Natural killer cell (primary cell): Measurements from ENCODE around the gene F5. TPM values are rescaled to one million over a fixed set of nuclear protein-coding genes. Genes with fewer than 3 reads are reported as not detected.

Experiments
- ATAC-seq, 3 donors: fragments of 150-1000 bp in 2 of 3; fragments of 200-7000 bp in 1 of 3; cut with Tn5 transposase; 1 replicate in 1 of 3; 2 replicates in 2 of 3; pipeline ENCODE4 v1.10.0; 2021; ENCODE audit warnings: mild to moderate bottlenecking in 2 of 3, moderate library complexity in 2 of 3
- DNase-seq, 2 donors: peaks; one replicate each; pipeline versions ENCODE4 v3.0.0 to v3.0.0-alpha.2; 2013 to 2021; ENCODE audit warnings: mixed read lengths in 1 of 2
- H3K27ac ChIP-seq: one replicate; pipeline ENCODE4 v1.5.1; 2013; ENCODE audit warnings: mild to moderate bottlenecking, low read length
- H3K27me3 ChIP-seq: one replicate; pipeline ENCODE4 v1.6.1; 2013; ENCODE audit warnings: low read length; ENCODE audit not compliant: control insufficient read depth, insufficient read depth
- H3K36me3 ChIP-seq: one replicate; pipeline ENCODE4 v1.6.1; 2013; ENCODE audit warnings: low read length; ENCODE audit not compliant: control insufficient read depth, insufficient read depth
- H3K4me1 ChIP-seq: one replicate; pipeline ENCODE4 v1.6.1; 2013; ENCODE audit warnings: low read length; ENCODE audit not compliant: control insufficient read depth, insufficient read depth
- H3K4me3 ChIP-seq: one replicate; pipeline ENCODE4 v1.5.1; 2013; ENCODE audit warnings: low read length
- H3K9me3 ChIP-seq: one replicate; pipeline ENCODE4 v1.6.1; 2013; ENCODE audit warnings: low read length; ENCODE audit not compliant: control insufficient read depth, insufficient read depth
- H3K27ac Mint-ChIP-seq, 2 donors: one replicate each; pipeline ENCODE4 v1.8.0; 2022; ENCODE audit warnings: mild to moderate bottlenecking in 2 of 2, mixed read lengths in 2 of 2, moderate library complexity in 1 of 2
- H3K27me3 Mint-ChIP-seq, 2 donors: one replicate each; pipeline ENCODE4 v1.8.0; 2022; ENCODE audit warnings: low read depth in 2 of 2, mixed read lengths in 2 of 2
- H3K36me3 Mint-ChIP-seq: one replicate; pipeline ENCODE4 v1.8.0; 2022; ENCODE audit warnings: mixed read lengths
- H3K4me1 Mint-ChIP-seq, 2 donors: one replicate each; pipeline ENCODE4 v1.8.0; 2022; ENCODE audit warnings: mixed read lengths in 2 of 2
- H3K4me3 Mint-ChIP-seq: one replicate; pipeline ENCODE4 v1.8.0; 2022; ENCODE audit warnings: mild to moderate bottlenecking, moderate library complexity, mixed read lengths
- H3K9me3 Mint-ChIP-seq, 2 donors: one replicate each; pipeline ENCODE4 v1.8.0; 2022; ENCODE audit warnings: mixed read lengths in 2 of 2
- WGBS: methylation state at CpG from one replicate; pipeline ENCODE4 v1.1.7; 2013; ENCODE audit warnings: missing lambda C conversion rate; ENCODE audit not compliant: insufficient coverage; 5-methylcytosine and 5-hydroxymethylcytosine counted together
- intact Hi-C: fragments of 100-400 bp; cut with micrococcal nuclease; formaldehyde crosslinking; loops from one replicate; pipeline ENCODE4 v1.14.2; 2022
- total RNA-seq, 4 donors: library from RNA; stranded (reverse); fragments of 120-200 nt in 1 of 4; gene quantifications; one replicate each; pipeline versions ENCODE4 v1.2.3 to v1.2.4, GENCODE V29; 2013 to 2022
- TF ChIP-seq, protein P1 (sequence below): fragments of 200-600 bp; IDR thresholded peaks from one replicate; pipeline ENCODE4 v1.8.0; 2022; ENCODE audit warnings: antibody characterized with exemption

The F5 gene
- total RNA-seq, 3 donors from 2014 or later (not counting 1 experiment from before 2014, with no cell fraction given) = 0.02 to 1.7 (median 0.45) TPM

DNA sequence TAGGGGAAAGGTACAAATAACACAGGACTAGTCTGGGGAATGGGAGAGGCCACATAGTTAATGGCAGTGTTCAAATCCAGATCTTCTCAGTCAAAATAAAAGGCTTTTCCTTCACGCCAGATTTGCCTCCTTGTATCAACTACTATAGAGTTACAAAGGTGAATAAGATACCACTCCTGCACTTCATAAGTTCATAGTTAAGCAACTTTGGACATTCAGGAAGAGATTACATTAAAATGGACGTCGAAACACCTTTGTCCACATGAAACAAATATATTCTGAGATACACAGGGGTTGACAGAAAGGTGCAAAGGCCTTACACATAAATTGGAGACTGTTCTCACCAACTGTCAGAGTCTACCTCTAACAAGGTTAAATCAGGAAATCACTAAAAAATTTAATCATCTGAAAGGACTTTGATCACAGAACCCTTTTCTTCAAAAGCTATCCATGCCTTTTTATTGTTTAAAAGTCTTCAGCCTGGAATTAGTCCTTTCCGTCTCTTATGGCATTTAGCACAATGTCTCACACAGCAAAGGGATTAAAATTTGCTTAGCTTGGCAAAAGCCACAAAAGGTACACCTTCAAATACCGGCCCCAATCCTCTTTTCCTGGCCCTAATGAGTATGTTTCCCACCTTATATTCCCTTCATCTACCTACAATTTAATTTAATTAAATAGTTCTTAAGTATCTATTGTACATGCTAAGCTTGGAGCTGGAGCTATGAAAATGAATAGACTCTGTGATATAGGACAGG lies 8.1 kb downstream of the F5 start:
- no peak overlapping the region for H3K27ac Mint-ChIP-seq
- WGBS = 94% methylated on average over 4 of the region's 5 CpGs
- TF ChIP-seq, protein P1, sequence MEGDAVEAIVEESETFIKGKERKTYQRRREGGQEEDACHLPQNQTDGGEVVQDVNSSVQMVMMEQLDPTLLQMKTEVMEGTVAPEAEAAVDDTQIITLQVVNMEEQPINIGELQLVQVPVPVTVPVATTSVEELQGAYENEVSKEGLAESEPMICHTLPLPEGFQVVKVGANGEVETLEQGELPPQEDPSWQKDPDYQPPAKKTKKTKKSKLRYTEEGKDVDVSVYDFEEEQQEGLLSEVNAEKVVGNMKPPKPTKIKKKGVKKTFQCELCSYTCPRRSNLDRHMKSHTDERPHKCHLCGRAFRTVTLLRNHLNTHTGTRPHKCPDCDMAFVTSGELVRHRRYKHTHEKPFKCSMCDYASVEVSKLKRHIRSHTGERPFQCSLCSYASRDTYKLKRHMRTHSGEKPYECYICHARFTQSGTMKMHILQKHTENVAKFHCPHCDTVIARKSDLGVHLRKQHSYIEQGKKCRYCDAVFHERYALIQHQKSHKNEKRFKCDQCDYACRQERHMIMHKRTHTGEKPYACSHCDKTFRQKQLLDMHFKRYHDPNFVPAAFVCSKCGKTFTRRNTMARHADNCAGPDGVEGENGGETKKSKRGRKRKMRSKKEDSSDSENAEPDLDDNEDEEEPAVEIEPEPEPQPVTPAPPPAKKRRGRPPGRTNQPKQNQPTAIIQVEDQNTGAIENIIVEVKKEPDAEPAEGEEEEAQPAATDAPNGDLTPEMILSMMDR = no peak
- intact Hi-C loops = no loop called here
- ATAC-seq (no peak), DNase-seq (no peak)
- no peaks in the 10 kb centered on the region for H3K4me1 ChIP-seq
- no peak overlapping the region for H3K4me3 ChIP-seq
- H3K27me3 ChIP-seq = peaks cover 3% of the 10 kb centered on the region
- H3K36me3 Mint-ChIP-seq = no peaks in the 10 kb centered on the region
- H3K9me3 ChIP-seq = no peaks in the 10 kb centered on the region
- H3K9me3 Mint-ChIP-seq = no peaks in the 10 kb centered on the region
- H3K4me3 Mint-ChIP-seq = no peak overlapping the region
- no peaks in the 10 kb centered on the region for H3K36me3 ChIP-seq
- H3K27ac ChIP-seq = no peak overlapping the region
- peaks cover 15 to 19% of the 10 kb centered on the region in 2 donors for H3K27me3 Mint-ChIP-seq
- H3K4me1 Mint-ChIP-seq = no peaks in the 10 kb centered on the region

GRCh38 chr1:169576935-169577331 lies 9.3 kb downstream of the F5 start:
- TF ChIP-seq, protein P1 = no peak
- Mint-ChIP-seq H3K27me3 (peaks cover 14 to 19% of the 10 kb centered on the region in 2 donors), H3K9me3 (no peaks in the 10 kb centered on the region), H3K4me3 (no peak overlapping the region), H3K27ac (no peak overlapping the region), H3K36me3 (no peaks in the 10 kb centered on the region), H3K4me1 (no peaks in the 10 kb centered on the region)
- no peaks in the 10 kb centered on the region for H3K36me3 ChIP-seq
- H3K27me3 ChIP-seq = no peaks in the 10 kb centered on the region
- WGBS = 100% methylated on average over 1 of the region's 1 CpG
- H3K4me1 ChIP-seq = no peaks in the 10 kb centered on the region
- DNase-seq = no peak
- H3K4me3 ChIP-seq = no peak overlapping the region
- intact Hi-C loops = no loop called here
- no peak for ATAC-seq
- H3K9me3 ChIP-seq = no peaks in the 10 kb centered on the region
- H3K27ac ChIP-seq = no peak overlapping the region

- H3K27ac Mint-ChIP-seq = no peak overlapping the region
- TF ChIP-seq, protein P1 = no peak
- H3K27me3 Mint-ChIP-seq = peaks cover 14 to 19% of the 10 kb centered on the region in 2 donors
- Histone ChIP-seq H3K4me1 (no peaks in the 10 kb centered on the region), H3K9me3 (no peaks in the 10 kb centered on the region), H3K27me3 (no peaks in the 10 kb centered on the region), H3K4me3 (no peak overlapping the region), H3K36me3 (no peaks in the 10 kb centered on the region), H3K27ac (no peak overlapping the region)
- 95% methylated on average over 5 of the region's 5 CpGs for WGBS
- intact Hi-C loops = no loop called here
- DNase-seq (no peak), ATAC-seq (no peak)
- no peak overlapping the region for H3K4me3 Mint-ChIP-seq
- no peaks in the 10 kb centered on the region for H3K9me3 Mint-ChIP-seq
- H3K4me1 Mint-ChIP-seq = peaks cover 0 to 2% of the 10 kb centered on the region in 2 donors
- no peaks in the 10 kb centered on the region for H3K36me3 Mint-ChIP-seq
These were observed 9.9 kb downstream of the F5 start for GRCh38 chr1:169576241-169576934.
